Lung (tissue), 12 donors: Measurements from ENCODE around the gene AFAP1. TPM values are rescaled to one million over a fixed set of nuclear protein-coding genes. Genes with fewer than 3 reads are reported as not detected.

Experiments
- ATAC-seq: fragments of 200-7000 bp; cut with Tn5 transposase; one replicate; pipeline ENCODE4 v1.9.1; 2020; ENCODE audit warnings: moderate number of reproducible peaks; ENCODE audit not compliant: insufficient read depth, low FRiP score
- DNase-seq, 3 donors: peaks; one replicate each; pipeline ENCODE4 v3.0.0-alpha.2; 2013 to 2017
- H3K27ac ChIP-seq, 2 donors: one replicate each; pipeline ENCODE4 v1.5.1; 2013; ENCODE audit warnings: mild to moderate bottlenecking in 2 of 2, moderate library complexity in 2 of 2, control low read depth in 1 of 2, inconsistent platforms in 1 of 2, low read depth in 1 of 2, low read length in 1 of 2
- H3K27me3 ChIP-seq, 3 donors: one replicate each; pipeline ENCODE4 v1.5.1; 2013; ENCODE audit warnings: low read length in 2 of 3; ENCODE audit not compliant: control insufficient read depth in 3 of 3, insufficient read depth in 3 of 3
- H3K36me3 ChIP-seq, 4 donors: one replicate each; pipeline ENCODE4 v1.5.1; 2013; ENCODE audit warnings: low read length in 4 of 4, mild to moderate bottlenecking in 1 of 4, moderate library complexity in 1 of 4; ENCODE audit not compliant: control insufficient read depth in 4 of 4, insufficient read depth in 4 of 4
- H3K4me1 ChIP-seq, 5 donors: one replicate each; pipeline ENCODE4 v1.5.1; 2013; ENCODE audit warnings: low read length in 5 of 5, mild to moderate bottlenecking in 2 of 5, moderate library complexity in 1 of 5; ENCODE audit not compliant: control insufficient read depth in 5 of 5, insufficient read depth in 5 of 5
- H3K4me3 ChIP-seq: one replicate; pipeline ENCODE4 v1.5.1; 2013; ENCODE audit warnings: mild to moderate bottlenecking, control low read depth, moderate library complexity
- H3K9ac ChIP-seq, 2 donors: one replicate each; pipeline ENCODE4 v1.5.1; 2013; ENCODE audit warnings: low read length in 2 of 2, control low read depth in 1 of 2; ENCODE audit not compliant: insufficient read depth in 1 of 2
- H3K9me3 ChIP-seq, 4 donors: one replicate each; pipeline ENCODE4 v1.5.1; 2013; ENCODE audit warnings: low read length in 3 of 4, mild to moderate bottlenecking in 1 of 4, moderate library complexity in 1 of 4; ENCODE audit not compliant: control insufficient read depth in 4 of 4, insufficient read depth in 3 of 4
- WGBS, 2 donors: extraction: QIAGEN DNeasy Blood & Tissue Kit; methylation state at CpG; one replicate each; pipeline ENCODE4 v1.1.7; 2013; 5-methylcytosine and 5-hydroxymethylcytosine counted together
- polyA plus RNA-seq, 2 donors: library from polyadenylated mRNA; stranded (reverse); fragments of 200-250 nt; gene quantifications; one replicate each; pipeline ENCODE4 v1.2.1, GENCODE V29; 2013
- total RNA-seq, 2 donors: library from RNA; depleted of rRNA in 1 of 2; stranded (reverse); fragments of >200 nt in 1 of 2; gene quantifications; one replicate each; pipeline ENCODE4 v1.2.1, GENCODE V29; 2014 to 2021
- TF ChIP-seq, protein P1 (sequence below): IDR thresholded peaks from 2 replicates; pipeline ENCODE4 v1.5.1; 2012; ENCODE audit warnings: mild to moderate bottlenecking; ENCODE audit errors: control extremely low read depth, extremely low read depth
- donor health status: control.
- donor health status: control.
- donor health status: Bipolar disorder and iron deficiency.
- donor health status: healthy.
- donor health status: DM: yes; HTN: yes; CAD: no.

AFAP1 gene
- total and polyA plus RNA-seq, 4 donors: 5.3 to 34.1 (median 12.3) TPM

- peak overlapping the region in 1 of 2 donors; percentile 47 for H3K9ac ChIP-seq
- no peaks in the 10 kb centered on the region for H3K27me3 ChIP-seq
- ATAC-seq (no peak), DNase-seq (peak; percentile 56 to 79 (median 78))
- H3K4me3 ChIP-seq: no peak overlapping the region
- no peak overlapping the region for H3K27ac ChIP-seq
- TF ChIP-seq, protein P1, sequence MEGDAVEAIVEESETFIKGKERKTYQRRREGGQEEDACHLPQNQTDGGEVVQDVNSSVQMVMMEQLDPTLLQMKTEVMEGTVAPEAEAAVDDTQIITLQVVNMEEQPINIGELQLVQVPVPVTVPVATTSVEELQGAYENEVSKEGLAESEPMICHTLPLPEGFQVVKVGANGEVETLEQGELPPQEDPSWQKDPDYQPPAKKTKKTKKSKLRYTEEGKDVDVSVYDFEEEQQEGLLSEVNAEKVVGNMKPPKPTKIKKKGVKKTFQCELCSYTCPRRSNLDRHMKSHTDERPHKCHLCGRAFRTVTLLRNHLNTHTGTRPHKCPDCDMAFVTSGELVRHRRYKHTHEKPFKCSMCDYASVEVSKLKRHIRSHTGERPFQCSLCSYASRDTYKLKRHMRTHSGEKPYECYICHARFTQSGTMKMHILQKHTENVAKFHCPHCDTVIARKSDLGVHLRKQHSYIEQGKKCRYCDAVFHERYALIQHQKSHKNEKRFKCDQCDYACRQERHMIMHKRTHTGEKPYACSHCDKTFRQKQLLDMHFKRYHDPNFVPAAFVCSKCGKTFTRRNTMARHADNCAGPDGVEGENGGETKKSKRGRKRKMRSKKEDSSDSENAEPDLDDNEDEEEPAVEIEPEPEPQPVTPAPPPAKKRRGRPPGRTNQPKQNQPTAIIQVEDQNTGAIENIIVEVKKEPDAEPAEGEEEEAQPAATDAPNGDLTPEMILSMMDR: no peak
- peaks cover 7 to 64% (median 20%) of the 10 kb centered on the region in 5 donors for H3K4me1 ChIP-seq
- WGBS, 2 donors: 60 to 68% methylated on average over 14 of the region's 14 CpGs
- no peaks in the 10 kb centered on the region for H3K9me3 ChIP-seq
- no peaks in the 10 kb centered on the region for H3K36me3 ChIP-seq
Measured at GRCh38 chr4:7903791-7904516, 35.7 kb downstream of the AFAP1 start.

- Histone ChIP-seq H3K27ac (no peak overlapping the region), H3K4me3 (no peak overlapping the region), H3K9me3 (no peaks in the 10 kb centered on the region), H3K4me1 (peaks cover 7 to 64% (median 20%) of the 10 kb centered on the region in 5 donors), H3K27me3 (no peaks in the 10 kb centered on the region), H3K36me3 (no peaks in the 10 kb centered on the region), H3K9ac (no peak overlapping the region)
- TF ChIP-seq, protein P1: no peak
- ATAC-seq (no peak), DNase-seq (no peak)
- 91 to 93% methylated on average over 2 of the region's 2 CpGs for WGBS, 2 donors
Measured at GRCh38 chr4:7902826-7903225, 36.8 kb downstream of the AFAP1 start.

- no peak overlapping the region for H3K4me3 ChIP-seq
- H3K36me3 ChIP-seq: no peaks in the 10 kb centered on the region
- DNase-seq (no peak), ATAC-seq (no peak)
- peaks cover 7 to 59% (median 20%) of the 10 kb centered on the region in 5 donors for H3K4me1 ChIP-seq
- no peaks in the 10 kb centered on the region for H3K27me3 ChIP-seq
- H3K27ac ChIP-seq: no peak overlapping the region
- H3K9ac ChIP-seq: no peak overlapping the region
- 67 to 80% methylated on average over 7 of the region's 7 CpGs for WGBS, 2 donors
- TF ChIP-seq, protein P1: no peak
- no peaks in the 10 kb centered on the region for H3K9me3 ChIP-seq
Measured at GRCh38 chr4:7902101-7902553, 37.5 kb downstream of the AFAP1 start.
